Prostate gland (tissue), 2 donors: ENCODE results near the gene MINDY1.

Experiments
- POLR2AphosphoS5 ChIP-seq: sonication (generic); formaldehyde crosslinking; IDR thresholded peaks from one replicate; pipeline ENCODE4 v1.6.1; 2017; ENCODE audit warnings: antibody characterized with exemption
- TF ChIP-seq, protein P1 (sequence below), 4 experiments: fragments of 200-600 bp in 2 of 4; fragments of 450-650 bp in 2 of 4; sonication (generic) in 2 of 4; IDR thresholded peaks; 1 replicate in 3 of 4; 2 replicates in 1 of 4; pipeline ENCODE4 v1.5.1; 2016 to 2019; ENCODE audit warnings: antibody characterized with exemption in 4 of 4, mild to moderate bottlenecking in 2 of 4, moderate library complexity in 2 of 4

DNA sequence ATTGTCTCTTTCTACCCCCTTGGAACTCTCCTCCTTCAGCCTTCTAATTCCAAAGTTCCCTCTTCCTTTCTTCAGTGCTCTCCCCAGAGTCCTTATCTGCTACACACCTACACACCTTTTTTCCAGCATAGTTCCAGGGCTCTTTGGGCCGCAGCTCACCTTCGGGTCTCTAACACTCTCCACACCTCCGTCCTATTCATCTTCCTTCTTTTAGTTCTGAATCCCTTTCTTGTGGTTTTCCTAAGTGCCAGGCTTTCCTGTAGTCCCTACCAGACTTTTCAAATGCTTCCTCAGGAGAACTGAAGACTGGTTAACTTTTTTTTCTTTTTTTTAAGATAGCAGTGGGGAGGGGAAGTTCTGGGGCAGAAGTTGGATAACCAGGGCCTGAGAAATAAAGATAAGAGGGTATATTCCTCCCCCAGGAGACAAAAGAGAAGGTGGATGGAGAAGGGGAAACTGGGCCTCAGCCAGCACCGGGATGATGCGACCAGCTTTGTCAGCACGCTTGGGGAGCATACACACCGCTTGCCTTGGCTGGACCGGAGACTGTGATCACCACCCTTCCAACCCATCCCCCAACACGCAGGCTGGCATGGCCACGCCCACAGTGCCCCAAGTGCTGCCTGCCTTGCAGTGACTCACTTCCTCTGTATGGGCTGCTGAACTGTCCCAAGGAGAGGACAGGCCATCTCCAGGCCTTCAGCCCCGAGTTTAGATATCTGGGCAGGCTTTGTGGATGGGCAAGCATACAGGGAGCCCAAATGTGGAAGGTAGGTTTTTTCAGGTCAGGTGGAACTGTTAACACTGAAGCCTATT, 29.6 kb downstream of the MINDY1 start:
- peak; percentile 7 for TF ChIP-seq POLR2AphosphoS5
- TF ChIP-seq, protein P1, sequence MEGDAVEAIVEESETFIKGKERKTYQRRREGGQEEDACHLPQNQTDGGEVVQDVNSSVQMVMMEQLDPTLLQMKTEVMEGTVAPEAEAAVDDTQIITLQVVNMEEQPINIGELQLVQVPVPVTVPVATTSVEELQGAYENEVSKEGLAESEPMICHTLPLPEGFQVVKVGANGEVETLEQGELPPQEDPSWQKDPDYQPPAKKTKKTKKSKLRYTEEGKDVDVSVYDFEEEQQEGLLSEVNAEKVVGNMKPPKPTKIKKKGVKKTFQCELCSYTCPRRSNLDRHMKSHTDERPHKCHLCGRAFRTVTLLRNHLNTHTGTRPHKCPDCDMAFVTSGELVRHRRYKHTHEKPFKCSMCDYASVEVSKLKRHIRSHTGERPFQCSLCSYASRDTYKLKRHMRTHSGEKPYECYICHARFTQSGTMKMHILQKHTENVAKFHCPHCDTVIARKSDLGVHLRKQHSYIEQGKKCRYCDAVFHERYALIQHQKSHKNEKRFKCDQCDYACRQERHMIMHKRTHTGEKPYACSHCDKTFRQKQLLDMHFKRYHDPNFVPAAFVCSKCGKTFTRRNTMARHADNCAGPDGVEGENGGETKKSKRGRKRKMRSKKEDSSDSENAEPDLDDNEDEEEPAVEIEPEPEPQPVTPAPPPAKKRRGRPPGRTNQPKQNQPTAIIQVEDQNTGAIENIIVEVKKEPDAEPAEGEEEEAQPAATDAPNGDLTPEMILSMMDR (IDR thresholded peaks at IDR 0.05): no peak
